ENCODE data around the gene PDE8A. TPM values are rescaled to one million over a fixed set of nuclear protein-coding genes. Genes with fewer than 3 reads are reported as not detected.
"Not testable (repeated sequence)": the region's sequence is repeated elsewhere in the genome, so short reads cannot be mapped to it uniquely, and the experiment has no call there.

PDE8A gene
- total RNA-seq, 3 donors from 2014 or later = 16.9 to 17.9 (median 17.8) TPM

- Mint-ChIP-seq H3K36me3 (ENCODE audit: insufficient read depth) (no peaks in the 10 kb centered on the region), H3K9me3 (peaks cover 9% of the 10 kb centered on the region), H3K27me3 (ENCODE audit: low read depth) (peaks cover 7% of the 10 kb centered on the region), H3K4me1 (ENCODE audit: low read depth) (peaks cover 4% of the 10 kb centered on the region), H3K4me3 (no peak overlapping the region)
- ATAC-seq (no peak), DNase-seq (no peak)
Observed at GRCh38 chr15:85155857-85156256, 174.2 kb downstream of the PDE8A start.

DNA sequence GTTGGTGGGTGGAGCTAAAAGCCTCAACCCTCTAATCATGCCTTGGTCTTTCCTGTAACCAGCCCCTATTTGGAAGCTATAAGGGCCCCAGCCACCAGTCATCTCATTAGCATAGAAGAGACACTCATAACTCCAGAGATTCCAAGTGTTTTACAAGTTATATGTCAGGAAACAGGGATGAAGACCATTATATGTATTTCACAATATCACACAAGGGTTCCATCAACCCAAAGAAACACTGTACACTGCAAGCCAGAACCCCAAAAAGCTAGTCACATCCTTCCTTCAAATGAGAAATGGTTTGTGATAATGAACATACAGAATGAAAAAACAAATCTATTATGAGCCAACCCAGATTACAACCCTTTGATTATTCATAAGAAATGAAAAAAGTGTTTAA lies 175.7 kb downstream of the PDE8A start:
- peaks cover 4% of the 10 kb centered on the region for H3K4me1 Mint-ChIP-seq (ENCODE audit: low read depth)
- H3K36me3 Mint-ChIP-seq (ENCODE audit: insufficient read depth) = no peaks in the 10 kb centered on the region
- H3K4me3 Mint-ChIP-seq = no peak overlapping the region
- DNase-seq = no peak
- peaks cover 13% of the 10 kb centered on the region for H3K9me3 Mint-ChIP-seq
- H3K27me3 Mint-ChIP-seq (ENCODE audit: low read depth) = peaks cover 5% of the 10 kb centered on the region
- no peak for ATAC-seq

DNA sequence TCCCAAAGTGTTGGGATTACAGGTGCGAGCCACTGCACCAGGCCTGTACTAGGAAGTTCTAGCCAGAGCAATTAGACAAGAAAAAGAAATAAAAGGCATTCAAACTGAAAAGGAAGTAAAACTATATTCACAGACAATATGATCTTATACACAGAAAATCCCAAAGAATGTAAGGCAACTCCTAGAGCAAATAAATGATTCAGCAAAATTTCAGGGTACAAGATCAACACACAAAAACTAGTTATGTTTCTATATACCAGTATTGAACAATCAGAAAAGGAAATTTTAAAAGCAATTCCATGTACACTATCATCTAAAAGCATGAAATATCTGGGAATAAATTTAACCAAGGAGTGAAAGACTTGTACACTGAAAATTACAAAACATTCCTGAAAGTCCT lies 180.6 kb downstream of the PDE8A start:
- ATAC-seq = no peak
- Mint-ChIP-seq H3K27me3 (ENCODE audit: low read depth) (peaks cover 6% of the 10 kb centered on the region), H3K9me3 (peaks cover 14% of the 10 kb centered on the region), H3K36me3 (ENCODE audit: insufficient read depth) (no peaks in the 10 kb centered on the region), H3K4me1 (ENCODE audit: low read depth) (no peaks in the 10 kb centered on the region), H3K4me3 (no peak overlapping the region)
- DNase-seq = no peak

DNA sequence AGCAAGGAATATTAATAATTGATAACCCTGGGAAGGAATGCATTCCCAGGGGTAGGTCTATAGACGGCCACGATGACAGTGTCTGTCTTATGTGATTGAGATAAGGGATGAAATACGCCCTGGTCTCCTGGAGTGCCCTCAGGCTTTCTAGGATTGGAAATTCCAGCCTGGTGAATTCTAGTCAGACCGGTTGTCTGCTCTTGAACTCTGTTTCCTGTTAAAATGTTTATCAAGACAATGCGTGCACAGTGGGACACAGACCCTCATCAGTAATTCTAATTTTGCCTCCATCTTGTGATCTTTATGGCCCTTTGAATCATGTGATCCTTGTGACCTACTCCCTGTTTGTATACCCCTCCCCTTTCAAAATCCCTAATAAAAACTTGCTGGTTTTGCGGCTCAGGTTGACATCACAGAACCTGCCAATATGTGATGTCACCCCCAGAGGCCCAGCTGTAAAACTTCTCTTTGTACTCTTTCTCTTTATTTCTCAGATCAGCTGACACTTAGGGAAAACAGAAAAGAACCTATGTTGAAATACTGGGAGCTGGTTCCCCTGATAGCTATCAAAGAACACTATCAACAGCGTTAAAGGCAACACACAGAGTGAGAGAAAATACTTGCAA lies 183.3 kb downstream of the PDE8A start:
- peaks cover 14% of the 10 kb centered on the region for H3K9me3 Mint-ChIP-seq

DNA sequence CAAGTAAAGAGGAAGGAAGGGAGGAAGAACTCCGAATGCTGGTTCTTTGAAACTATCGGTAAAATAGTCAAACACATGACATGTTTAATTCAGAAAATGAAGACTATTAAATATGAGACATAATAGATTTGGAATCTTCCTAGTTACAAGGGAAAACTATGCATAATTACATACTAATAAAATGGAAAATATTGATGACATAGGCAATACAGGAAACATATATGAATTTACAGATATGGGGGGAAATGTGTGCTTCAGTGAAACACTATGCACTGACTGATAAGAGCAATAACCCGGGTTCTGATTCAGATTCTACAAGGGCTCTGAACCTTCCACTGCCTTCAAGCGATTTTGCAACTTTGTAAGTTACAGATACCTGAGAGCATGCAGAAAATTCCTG lies 185.9 kb downstream of the PDE8A start:
- Mint-ChIP-seq H3K4me3 (no peak overlapping the region), H3K27me3 (ENCODE audit: low read depth) (peaks cover 34% of the 10 kb centered on the region), H3K36me3 (ENCODE audit: insufficient read depth) (no peaks in the 10 kb centered on the region), H3K9me3 (peaks cover 14% of the 10 kb centered on the region), H3K4me1 (ENCODE audit: low read depth) (peaks cover 4% of the 10 kb centered on the region)
- no peak for DNase-seq
- no peak for ATAC-seq

More for the DNA sequence above, 183.3 kb downstream of the PDE8A start:
- H3K4me3 Mint-ChIP-seq = no peak overlapping the region
- H3K4me1 Mint-ChIP-seq (ENCODE audit: low read depth) = peaks cover 4% of the 10 kb centered on the region
- DNase-seq (no peak), ATAC-seq (no peak)
- peaks cover 15% of the 10 kb centered on the region for H3K27me3 Mint-ChIP-seq (ENCODE audit: low read depth)
- H3K36me3 Mint-ChIP-seq (ENCODE audit: insufficient read depth) = no peaks in the 10 kb centered on the region

DNA sequence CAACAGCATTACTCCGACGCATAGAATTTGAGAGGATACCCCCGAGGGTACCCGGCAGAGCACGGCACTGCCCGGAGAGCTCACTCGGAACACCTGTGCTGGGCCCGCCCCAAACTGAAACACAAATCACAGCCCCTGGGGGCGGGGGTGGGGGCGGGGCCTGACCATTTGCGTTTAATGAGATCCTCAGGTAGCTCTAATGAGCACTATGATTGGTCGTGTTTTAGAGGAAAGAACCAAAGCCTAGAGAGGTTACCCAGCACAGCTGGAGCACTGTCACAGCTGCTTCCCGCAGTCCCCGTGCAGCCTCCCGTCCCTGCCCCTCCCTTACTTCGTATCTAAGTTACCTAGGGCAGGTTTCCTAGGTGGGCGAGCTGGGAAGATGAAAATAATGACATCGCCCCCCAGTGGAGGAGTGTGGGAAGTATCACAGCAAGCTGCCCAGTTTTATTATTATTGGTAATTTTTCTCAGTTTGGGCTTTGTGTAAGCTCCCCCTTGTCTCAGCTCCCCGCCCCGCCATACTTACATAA lies 187.1 kb downstream of the PDE8A start:
- DNase-seq = peak; percentile 34
- H3K36me3 Mint-ChIP-seq (ENCODE audit: insufficient read depth) = no peaks in the 10 kb centered on the region
- ATAC-seq = peak; percentile 43 to 58
- peaks cover 4% of the 10 kb centered on the region for H3K4me1 Mint-ChIP-seq (ENCODE audit: low read depth)
- H3K9me3 Mint-ChIP-seq = peaks cover 15% of the 10 kb centered on the region
- H3K4me3 Mint-ChIP-seq = peak overlapping the region; percentile 16
- peaks cover 42% of the 10 kb centered on the region for H3K27me3 Mint-ChIP-seq (ENCODE audit: low read depth)

DNA sequence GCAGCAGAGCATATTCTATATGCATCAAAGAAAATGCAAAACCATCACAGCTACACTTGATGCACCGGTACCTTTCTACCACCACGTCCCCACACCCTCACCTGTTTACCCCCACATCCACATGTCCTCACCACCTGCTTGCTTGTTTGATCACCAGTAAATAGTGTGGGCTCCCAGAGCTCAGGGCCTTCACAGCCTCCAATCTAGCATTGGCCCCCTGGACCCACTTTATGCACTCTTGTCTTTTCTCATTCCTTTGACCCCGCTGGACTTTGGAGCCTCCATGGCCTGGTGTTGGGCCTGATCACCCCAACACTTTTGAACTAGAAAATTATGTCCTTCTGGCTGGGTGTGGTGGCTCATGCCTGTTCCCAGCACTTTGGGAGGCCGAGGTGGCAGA lies 190.1 kb downstream of the PDE8A start:
- Mint-ChIP-seq H3K4me1 (ENCODE audit: low read depth) (peaks cover 4% of the 10 kb centered on the region), H3K27me3 (ENCODE audit: low read depth) (peaks cover 56% of the 10 kb centered on the region), H3K4me3 (no peak overlapping the region), H3K9me3 (peaks cover 6% of the 10 kb centered on the region), H3K36me3 (ENCODE audit: insufficient read depth) (no peaks in the 10 kb centered on the region)
- DNase-seq (no peak), ATAC-seq (no peak)

- peaks cover 6% of the 10 kb centered on the region for H3K9me3 Mint-ChIP-seq
- peaks cover 53% of the 10 kb centered on the region for H3K27me3 Mint-ChIP-seq (ENCODE audit: low read depth)
- peaks cover 4% of the 10 kb centered on the region for H3K4me1 Mint-ChIP-seq (ENCODE audit: low read depth)
- H3K36me3 Mint-ChIP-seq (ENCODE audit: insufficient read depth) = no peaks in the 10 kb centered on the region
- no peak for DNase-seq
- no peak overlapping the region for H3K4me3 Mint-ChIP-seq
- ATAC-seq = no peak
Observed at GRCh38 chr15:85172846-85173490, 191.3 kb downstream of the PDE8A start.

DNA sequence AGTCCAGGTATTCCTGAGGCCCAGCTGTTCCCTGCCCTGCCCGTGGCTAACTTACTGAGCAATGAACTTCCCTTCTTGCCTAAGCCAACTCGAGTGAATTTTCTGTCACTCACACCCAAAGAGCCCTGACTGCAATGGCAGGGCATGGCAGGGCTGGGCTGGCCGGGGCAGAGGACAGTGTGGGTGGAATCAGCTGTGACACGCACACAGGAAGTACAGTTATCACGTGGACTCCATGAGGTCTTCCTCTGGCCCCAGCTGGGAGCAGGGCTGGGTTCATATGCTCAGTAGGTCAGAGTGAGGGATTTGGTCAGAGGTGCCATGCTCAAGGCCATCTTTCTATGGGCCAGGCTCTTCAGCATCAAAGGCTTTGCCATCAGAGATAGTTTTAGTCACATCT lies 192.0 kb downstream of the PDE8A start:
- not testable (repeated sequence) for ATAC-seq; H3K4me3 Mint-ChIP-seq; H3K4me1 Mint-ChIP-seq (ENCODE audit: low read depth); H3K36me3 Mint-ChIP-seq (ENCODE audit: insufficient read depth); DNase-seq; H3K9me3 Mint-ChIP-seq
- H3K27me3 Mint-ChIP-seq (ENCODE audit: low read depth) = peaks cover 51% of the 10 kb centered on the region

DNA sequence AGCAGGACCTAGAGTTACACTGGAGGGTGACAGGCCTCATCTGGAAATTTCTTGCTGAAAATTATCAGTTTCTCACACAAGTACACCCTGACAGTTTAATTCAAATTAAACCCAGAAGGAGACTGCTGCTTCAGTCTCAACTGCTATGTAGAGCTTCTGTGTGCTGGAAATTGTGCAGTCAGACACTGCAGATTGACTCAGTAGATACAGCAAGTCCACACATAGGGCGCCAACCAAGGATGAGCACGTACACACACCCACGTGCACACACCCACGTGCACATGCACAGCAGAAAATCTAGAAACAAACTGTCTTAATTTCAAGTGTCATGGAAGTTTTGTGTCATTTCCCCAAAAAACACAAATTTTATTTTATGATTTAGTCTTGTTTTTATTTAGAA lies 192.9 kb downstream of the PDE8A start:
- Mint-ChIP-seq H3K36me3 (ENCODE audit: insufficient read depth) (no peaks in the 10 kb centered on the region), H3K9me3 (peaks cover 6% of the 10 kb centered on the region), H3K27me3 (ENCODE audit: low read depth) (peaks cover 46% of the 10 kb centered on the region), H3K4me3 (no peak overlapping the region), H3K4me1 (ENCODE audit: low read depth) (no peaks in the 10 kb centered on the region)
- no peak for ATAC-seq
- no peak for DNase-seq

GRCh38 chr15:85177042-85177515 lies 195.4 kb downstream of the PDE8A start:
- H3K4me3 Mint-ChIP-seq; H3K9me3 Mint-ChIP-seq; DNase-seq; ATAC-seq; H3K4me1 Mint-ChIP-seq (ENCODE audit: low read depth); H3K36me3 Mint-ChIP-seq (ENCODE audit: insufficient read depth): not testable (repeated sequence)
- peaks cover 30% of the 10 kb centered on the region for H3K27me3 Mint-ChIP-seq (ENCODE audit: low read depth)

DNA sequence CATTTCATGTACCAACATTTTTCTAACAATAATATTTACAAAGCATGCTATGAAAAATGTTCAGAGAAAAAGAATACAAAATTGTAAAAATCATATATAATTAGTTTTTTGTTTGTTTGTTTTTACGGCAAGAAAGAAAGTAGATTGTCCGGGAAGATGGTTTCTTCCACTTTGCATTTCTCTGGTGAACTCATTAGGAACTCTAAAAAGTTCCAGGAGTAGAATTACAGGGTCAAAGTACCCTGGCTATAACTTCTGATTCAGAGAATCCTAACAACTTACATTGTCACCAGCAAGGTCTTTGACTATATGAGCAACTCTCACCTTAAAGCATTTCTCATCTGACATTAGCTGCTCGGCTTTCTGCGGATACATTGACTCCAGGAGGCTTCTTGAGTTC lies 196.7 kb downstream of the PDE8A start:
- no peak for DNase-seq
- Mint-ChIP-seq H3K27me3 (ENCODE audit: low read depth) (peaks cover 22% of the 10 kb centered on the region), H3K36me3 (ENCODE audit: insufficient read depth) (no peaks in the 10 kb centered on the region), H3K4me1 (ENCODE audit: low read depth) (no peaks in the 10 kb centered on the region), H3K9me3 (no peaks in the 10 kb centered on the region), H3K4me3 (no peak overlapping the region)
- no peak for ATAC-seq

DNA sequence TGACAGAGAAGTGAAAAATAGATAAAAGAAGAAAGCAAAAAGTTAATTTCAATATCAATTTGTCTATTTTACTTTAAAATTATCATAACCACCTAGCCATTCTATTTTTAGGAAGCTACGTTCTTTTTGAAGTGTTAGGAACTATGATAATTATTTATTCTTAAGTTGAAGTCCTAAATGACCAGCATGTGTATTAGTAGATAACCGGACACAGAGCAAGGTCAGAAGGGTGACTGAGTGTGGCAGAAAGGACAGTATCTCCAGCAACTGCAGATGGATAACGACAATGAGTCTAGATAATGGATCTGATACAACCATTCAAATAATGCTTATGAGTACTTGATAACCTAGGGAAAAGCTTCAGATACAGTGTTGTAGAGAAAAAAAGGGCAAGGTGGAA lies 198.0 kb downstream of the PDE8A start:
- H3K27me3 Mint-ChIP-seq (ENCODE audit: low read depth) = peaks cover 12% of the 10 kb centered on the region
- H3K4me3 Mint-ChIP-seq = no peak overlapping the region
- no peak for ATAC-seq

GRCh38 chr15:85185350-85185749 lies 203.7 kb downstream of the PDE8A start:
- not testable (repeated sequence) for H3K9me3 Mint-ChIP-seq; DNase-seq; H3K4me1 Mint-ChIP-seq (ENCODE audit: low read depth); H3K27me3 Mint-ChIP-seq (ENCODE audit: low read depth); H3K4me3 Mint-ChIP-seq; H3K36me3 Mint-ChIP-seq (ENCODE audit: insufficient read depth); ATAC-seq

More for the DNA sequence above, 198.0 kb downstream of the PDE8A start:
- Mint-ChIP-seq H3K36me3 (ENCODE audit: insufficient read depth) (no peaks in the 10 kb centered on the region), H3K9me3 (no peaks in the 10 kb centered on the region), H3K4me1 (ENCODE audit: low read depth) (no peaks in the 10 kb centered on the region)
- no peak for DNase-seq

DNA sequence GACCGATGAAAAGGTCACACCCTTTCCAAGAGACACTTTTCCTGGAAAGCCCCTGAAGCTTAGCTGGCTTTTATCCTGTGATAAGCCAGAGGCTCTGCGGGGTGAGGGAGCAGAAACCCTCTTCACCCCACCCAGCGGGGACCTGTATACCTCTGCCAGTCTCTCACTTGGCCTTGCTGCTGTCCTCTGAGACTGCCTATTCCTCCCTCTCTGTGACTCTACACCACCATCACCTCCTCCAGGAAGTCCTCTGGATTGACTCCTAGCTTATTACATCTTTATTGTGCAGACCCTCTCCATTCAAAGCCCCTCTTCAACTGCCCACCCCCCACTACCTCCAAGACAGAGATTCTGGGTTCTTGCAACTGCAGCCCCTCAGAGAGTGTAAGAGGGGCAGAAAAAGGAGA lies 206.5 kb downstream of the PDE8A start:
- not testable (repeated sequence) for DNase-seq; H3K36me3 Mint-ChIP-seq (ENCODE audit: insufficient read depth); H3K9me3 Mint-ChIP-seq; H3K27me3 Mint-ChIP-seq (ENCODE audit: low read depth); ATAC-seq; H3K4me1 Mint-ChIP-seq (ENCODE audit: low read depth); H3K4me3 Mint-ChIP-seq

Data from activated T-cell treated with anti-CD3 and anti-CD28 coated beads, Interleukin-2, amount 50 U/mL, for 4 hours (primary cell).